ENCODE measurements around the gene RNASE11. TPM values are rescaled to one million over a fixed set of nuclear protein-coding genes. Genes with fewer than 3 reads are reported as not detected.
"Not testable (repeated sequence)": the region's sequence is repeated elsewhere in the genome, so short reads cannot be mapped to it uniquely, and the experiment has no call there.

Gene RNASE11
- total and polyA plus RNA-seq, 12 donors, result not detected

DNA sequence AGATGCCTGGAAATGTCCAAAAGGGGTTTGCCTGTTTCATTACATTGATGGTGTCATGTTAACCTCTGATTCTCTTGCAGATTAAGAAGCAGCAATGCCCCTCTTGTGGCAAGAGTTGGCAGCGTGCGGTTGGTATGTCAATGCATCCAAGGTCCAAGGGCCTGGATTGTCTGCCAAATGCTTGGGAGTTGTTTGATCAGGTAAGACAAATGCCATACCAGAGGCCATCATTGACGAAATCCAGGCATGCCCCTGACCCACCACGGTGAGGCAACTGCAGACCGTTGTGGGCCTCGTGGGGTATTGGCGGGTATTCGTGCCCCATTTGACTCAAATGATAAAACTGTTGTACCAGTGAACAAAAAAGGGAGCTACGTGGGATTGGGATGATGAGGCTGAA lies 14.8 kb upstream of the RNASE11 start:
- Histone ChIP-seq H3K4me3 (no peak overlapping the region), H3K27me3 (peaks cover 0 to 6% (median 0%) of the 10 kb centered on the region in 7 donors), H3K36me3 (no peaks in the 10 kb centered on the region), H3K4me1 (no peaks in the 10 kb centered on the region), H3K27ac (no peak overlapping the region), H3K9me3 (no peaks in the 10 kb centered on the region)
- WGBS, 2 donors, result 87% methylated on average over 9 of the region's 9 CpGs
- no peak for ATAC-seq
- no peak for DNase-seq
- TF ChIP-seq, protein P1, sequence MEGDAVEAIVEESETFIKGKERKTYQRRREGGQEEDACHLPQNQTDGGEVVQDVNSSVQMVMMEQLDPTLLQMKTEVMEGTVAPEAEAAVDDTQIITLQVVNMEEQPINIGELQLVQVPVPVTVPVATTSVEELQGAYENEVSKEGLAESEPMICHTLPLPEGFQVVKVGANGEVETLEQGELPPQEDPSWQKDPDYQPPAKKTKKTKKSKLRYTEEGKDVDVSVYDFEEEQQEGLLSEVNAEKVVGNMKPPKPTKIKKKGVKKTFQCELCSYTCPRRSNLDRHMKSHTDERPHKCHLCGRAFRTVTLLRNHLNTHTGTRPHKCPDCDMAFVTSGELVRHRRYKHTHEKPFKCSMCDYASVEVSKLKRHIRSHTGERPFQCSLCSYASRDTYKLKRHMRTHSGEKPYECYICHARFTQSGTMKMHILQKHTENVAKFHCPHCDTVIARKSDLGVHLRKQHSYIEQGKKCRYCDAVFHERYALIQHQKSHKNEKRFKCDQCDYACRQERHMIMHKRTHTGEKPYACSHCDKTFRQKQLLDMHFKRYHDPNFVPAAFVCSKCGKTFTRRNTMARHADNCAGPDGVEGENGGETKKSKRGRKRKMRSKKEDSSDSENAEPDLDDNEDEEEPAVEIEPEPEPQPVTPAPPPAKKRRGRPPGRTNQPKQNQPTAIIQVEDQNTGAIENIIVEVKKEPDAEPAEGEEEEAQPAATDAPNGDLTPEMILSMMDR (IDR thresholded peaks at IDR 0.05), result no peak
- intact Hi-C loops (cut with DNase I), result loop anchor here in 3 of 10 donors (10.0 kb wide), 3 partner anchors 68 to 278 kb away; partner anchors contain the start of gene TEP1 (in 1 of the 3)

DNA sequence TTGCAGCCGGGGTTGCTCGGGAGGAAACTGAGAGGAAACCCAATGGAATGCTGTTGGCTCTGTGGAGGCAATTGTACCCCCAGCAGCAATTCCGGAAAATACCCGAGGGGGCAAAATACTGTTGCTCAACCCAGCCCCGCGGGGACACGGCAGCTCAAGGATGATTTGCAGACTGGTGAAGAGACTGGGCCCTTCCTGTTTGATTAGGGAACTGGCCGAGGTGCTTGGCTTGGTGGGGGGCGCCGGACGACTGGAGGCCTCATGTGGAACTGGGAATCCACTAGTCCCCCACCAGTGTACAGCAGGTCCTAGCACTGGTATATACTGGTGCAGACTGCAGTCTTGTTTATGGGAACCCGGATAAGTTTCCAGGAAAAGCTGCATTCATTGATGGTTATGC lies 13.7 kb upstream of the RNASE11 start:
- Histone ChIP-seq H3K4me3 (no peak overlapping the region), H3K9me3 (no peaks in the 10 kb centered on the region), H3K36me3 (no peaks in the 10 kb centered on the region), H3K4me1 (no peaks in the 10 kb centered on the region), H3K27me3 (peaks cover 0 to 6% (median 0%) of the 10 kb centered on the region in 7 donors), H3K27ac (no peak overlapping the region)
- no peak for DNase-seq
- ATAC-seq, result no peak
- TF ChIP-seq, protein P1 (IDR thresholded peaks at IDR 0.05), result no peak
- intact Hi-C loops (cut with DNase I), result loop anchor here in 3 of 10 donors (10.0 kb wide), 3 partner anchors 67 to 277 kb away; partner anchors contain the start of gene TEP1 (in 1 of the 3)
- 72 to 73% methylated on average over 12 of the region's 12 CpGs for WGBS, 2 donors

DNA sequence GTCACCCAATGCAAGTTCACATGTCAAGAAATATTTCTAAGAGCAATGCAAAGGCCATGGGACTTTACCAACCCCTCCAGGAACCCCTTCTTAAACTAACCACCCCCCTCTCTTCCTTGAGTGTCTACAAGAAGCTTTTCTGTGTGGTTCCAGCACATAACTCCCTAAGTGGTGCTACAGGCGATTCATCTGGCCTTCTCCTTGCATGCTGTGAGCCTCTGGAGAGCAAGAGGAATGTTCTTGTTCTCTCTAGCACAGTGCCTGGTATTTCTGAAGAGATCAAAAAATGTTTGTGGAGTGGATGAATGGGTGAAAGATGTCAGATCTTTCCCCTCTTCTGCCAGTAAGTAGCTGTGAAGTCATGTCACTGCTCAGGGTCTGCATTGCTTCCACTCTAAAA lies 9.3 kb upstream of the RNASE11 start:
- H3K27me3 ChIP-seq, result peaks cover 0 to 11% (median 0%) of the 10 kb centered on the region in 7 donors
- H3K4me3 ChIP-seq, result no peak overlapping the region
- no peaks in the 10 kb centered on the region for H3K36me3 ChIP-seq
- TF ChIP-seq, protein P1 (IDR thresholded peaks at IDR 0.05), result no peak
- intact Hi-C loops (cut with DNase I), result no loop called here
- ATAC-seq (no peak), DNase-seq (no peak)
- H3K4me1 ChIP-seq, result no peaks in the 10 kb centered on the region
- H3K27ac ChIP-seq, result no peak overlapping the region
- WGBS, 2 donors, result 71 to 72% methylated on average over 1 of the region's 1 CpG
- H3K9me3 ChIP-seq, result no peaks in the 10 kb centered on the region

DNA sequence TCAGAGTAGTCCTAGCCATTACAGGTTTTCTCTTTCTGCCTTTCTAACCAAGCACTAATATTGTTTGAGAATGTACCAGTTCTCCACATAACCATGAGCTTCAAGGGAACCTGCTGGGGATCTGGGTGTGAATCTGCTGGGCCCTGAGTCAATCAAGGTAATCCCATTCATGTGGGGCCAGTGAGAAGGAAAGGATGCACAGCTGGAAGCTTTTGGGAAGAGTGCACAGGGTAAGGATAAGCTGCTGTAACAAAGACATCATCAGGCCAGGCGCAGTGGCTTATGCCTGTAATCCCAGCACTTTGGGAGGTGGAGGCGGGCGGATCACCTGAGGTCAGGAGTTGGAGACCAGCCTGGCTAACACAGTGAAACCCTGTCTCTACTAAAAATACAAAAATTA lies 7.9 kb upstream of the RNASE11 start:
- H3K36me3 ChIP-seq; H3K27ac ChIP-seq; DNase-seq; H3K9me3 ChIP-seq; H3K4me3 ChIP-seq; ATAC-seq; H3K4me1 ChIP-seq; intact Hi-C loops (cut with DNase I): not testable (repeated sequence)
- 95 to 96% methylated on average over 3 of the region's 3 CpGs for WGBS, 2 donors
- H3K27me3 ChIP-seq, result peaks cover 0 to 14% (median 0%) of the 10 kb centered on the region in 7 donors

DNA sequence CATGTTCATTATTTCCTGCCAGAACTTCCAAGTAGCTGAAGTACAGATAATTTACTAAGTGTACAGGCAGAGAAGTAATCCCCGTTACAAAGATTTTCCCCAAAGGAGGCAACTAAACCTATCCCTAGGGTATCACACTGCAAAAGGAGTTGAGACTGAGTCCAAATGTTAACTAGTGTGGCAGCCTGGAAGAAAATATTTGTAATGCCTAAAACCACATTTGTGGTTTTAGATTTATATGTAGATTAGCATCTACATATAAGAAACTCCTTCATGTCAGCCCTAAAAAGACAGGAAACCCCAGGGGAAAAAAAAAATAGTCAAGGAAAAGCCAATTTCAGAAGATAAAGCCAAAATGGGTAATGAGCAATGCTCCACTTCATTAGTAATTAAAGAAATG lies 4.8 kb upstream of the RNASE11 start:
- intact Hi-C loops (cut with DNase I), result no loop called here
- Histone ChIP-seq H3K4me3 (no peak overlapping the region), H3K27me3 (peaks cover 0 to 15% (median 0%) of the 10 kb centered on the region in 7 donors), H3K9me3 (no peaks in the 10 kb centered on the region), H3K4me1 (no peaks in the 10 kb centered on the region), H3K27ac (no peak overlapping the region), H3K36me3 (no peaks in the 10 kb centered on the region)
- ATAC-seq, result no peak
- no peak for DNase-seq
- 44 to 52% methylated on average over 1 of the region's 1 CpG for WGBS, 2 donors
- TF ChIP-seq, protein P1 (IDR thresholded peaks at IDR 0.05), result no peak

Data from heart right ventricle (tissue), 16 donors.